Left cardiac atrium (tissue), 4 donors: ENCODE measurements around the gene C19orf81. TPM values are rescaled to one million over a fixed set of nuclear protein-coding genes. Genes with fewer than 3 reads are reported as not detected.
"Not testable (repeated sequence)": the region's sequence is repeated elsewhere in the genome, so short reads cannot be mapped to it uniquely, and the experiment has no call there.

Experiments used
- ATAC-seq, 2 donors: fragments of 200-7000 bp; cut with Tn5 transposase; one replicate each; pipeline ENCODE4 v1.9.1; 2020; ENCODE audit warnings: mild to moderate bottlenecking in 2 of 2, moderate library complexity in 2 of 2
- DNase-seq: peaks from one replicate; pipeline ENCODE4 v3.0.0-alpha.2; 2020
- intact Hi-C, 2 donors: fragments of 100-400 bp; cut with DNase I; formaldehyde crosslinking; loops; one replicate each; pipeline versions ENCODE4 v1.14.1 to v1.15.1; 2022 to 2023
- long read RNA-seq: library from polyadenylated mRNA; unstranded; transcript quantifications from one replicate; pipeline ENCODE4 v2.0.0, GENCODE V29; 2021
- total RNA-seq, 2 donors: library from RNA; stranded (reverse); fragmentation: NEBNext Ultra II Directional; extraction: Animal tissue kit (Norgen Biotek cat#: 25700); gene quantifications; one replicate each; pipeline ENCODE4 v1.2.1, GENCODE V29; 2021
- donor health status: DM: no; HTN: yes; CAD: no.
- donor health status: DM: no; HTN: yes; CAD: no; lungs with severe emphysema.
- donor health status: DM: yes; HTN: yes; CAD: no.
- donor health status: Dilated cardiomyopathy.

C19orf81 gene
- 1 to 10 TPM; 1.3 to 2.0 TPM for total RNA-seq
- long read RNA-seq = 0 reads

DNA sequence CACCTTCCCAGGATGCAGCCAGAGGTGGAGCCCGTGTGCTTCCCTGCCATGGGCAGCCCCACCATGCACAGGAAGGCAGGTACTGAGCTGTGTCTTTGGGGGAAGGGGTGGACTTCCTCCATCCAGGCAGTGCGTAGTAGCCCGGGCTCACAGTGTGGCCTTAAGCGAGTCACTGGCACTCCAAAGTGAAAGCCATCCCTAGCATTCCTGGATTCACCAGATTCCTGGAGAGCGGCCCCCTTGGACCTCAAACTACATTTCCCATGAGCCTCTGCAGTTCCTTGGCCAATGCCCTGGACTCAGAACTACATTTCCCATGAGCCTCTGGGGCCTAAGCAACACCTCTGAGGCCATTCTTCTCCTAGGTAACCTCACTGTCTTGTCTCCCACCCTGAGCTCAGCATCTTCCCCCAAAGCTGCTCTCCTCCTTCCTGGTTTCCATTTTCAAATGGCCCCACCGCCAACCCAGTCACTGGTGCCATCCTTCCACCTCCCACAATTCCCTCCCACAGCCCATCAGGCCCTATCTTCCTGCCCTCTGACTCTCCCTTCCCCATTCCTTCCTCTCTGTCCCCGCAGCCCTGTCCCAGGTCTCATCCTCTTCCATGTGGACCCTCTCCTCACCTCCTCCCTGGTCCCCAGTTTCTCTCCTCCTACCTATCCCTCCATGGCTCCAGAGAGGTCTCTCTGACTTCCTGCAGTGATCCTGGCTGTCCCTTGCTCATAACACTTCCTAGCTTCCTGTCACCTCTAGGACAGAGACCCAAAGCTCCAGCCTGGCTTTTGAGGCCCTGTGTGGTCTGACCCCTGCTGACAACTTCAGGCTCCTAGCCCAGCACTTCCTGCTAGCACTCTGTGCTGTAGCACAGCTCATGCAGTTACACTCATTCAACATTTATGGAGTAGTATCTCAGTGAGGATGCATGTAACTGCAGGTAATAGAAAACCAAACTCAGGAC is at the start of gene C19orf81:
Gene C19orf81, plus strand, starts transcription at position 13 of the 959 bp plus-strand sequence. Its CDS starts 0 bp downstream, at position 13.
- intact Hi-C loops = no loop called here
- ATAC-seq (no peak), DNase-seq (no peak)

DNA sequence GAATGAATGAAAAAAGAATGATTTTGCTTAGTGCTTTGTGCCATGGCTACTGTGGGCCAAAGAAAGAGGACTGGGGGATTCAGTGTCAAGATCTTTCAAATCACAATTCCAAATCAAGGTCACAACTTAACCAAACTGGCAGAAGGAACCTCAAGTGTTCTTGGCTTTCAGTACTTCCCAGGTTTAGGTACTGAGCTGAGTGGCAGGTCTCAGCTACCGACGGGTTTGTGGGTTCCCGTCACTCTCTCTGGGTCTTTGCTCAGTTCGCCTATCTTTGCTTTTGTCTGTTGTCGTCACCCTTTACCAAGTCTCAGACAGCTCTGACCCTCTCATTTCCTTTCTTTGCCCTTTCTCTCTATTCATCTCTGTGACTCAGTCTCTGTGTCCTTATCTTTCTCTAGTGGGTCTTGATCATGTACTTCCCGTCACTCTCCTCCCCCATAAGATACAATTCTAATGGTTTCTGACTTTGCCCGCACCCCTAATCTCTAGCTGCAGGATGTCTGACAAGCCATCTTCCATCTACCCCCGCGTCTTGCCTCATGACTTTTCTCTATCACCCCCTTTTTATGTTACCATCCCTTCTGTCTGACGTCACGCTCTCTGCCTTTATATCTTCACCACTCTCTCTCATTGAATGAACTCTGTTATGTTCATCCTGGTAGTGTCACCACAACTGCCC is 47.7 kb upstream of the C19orf81 start:
- ATAC-seq (no peak), DNase-seq (no peak)
- intact Hi-C loops = no loop called here

DNA sequence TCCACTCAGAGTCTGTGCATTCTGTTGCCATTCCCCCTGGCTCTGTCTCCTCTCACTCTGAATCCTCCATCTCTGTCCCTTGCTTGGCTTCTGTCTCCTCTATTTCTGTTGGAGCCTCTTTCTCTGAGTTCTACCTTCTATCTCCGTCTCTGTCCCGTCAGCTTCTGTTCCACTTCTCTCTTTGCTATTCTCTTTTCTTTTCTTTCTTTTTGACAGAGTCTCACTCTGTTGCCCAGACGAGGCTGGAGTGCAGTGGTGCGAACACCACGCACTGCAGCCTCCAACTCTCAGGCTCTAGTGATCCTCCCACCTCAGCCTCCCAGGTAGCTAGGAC is 47.2 kb upstream of the C19orf81 start:
- no peak for ATAC-seq
- DNase-seq = no peak
- intact Hi-C loops = no loop called here

DNA sequence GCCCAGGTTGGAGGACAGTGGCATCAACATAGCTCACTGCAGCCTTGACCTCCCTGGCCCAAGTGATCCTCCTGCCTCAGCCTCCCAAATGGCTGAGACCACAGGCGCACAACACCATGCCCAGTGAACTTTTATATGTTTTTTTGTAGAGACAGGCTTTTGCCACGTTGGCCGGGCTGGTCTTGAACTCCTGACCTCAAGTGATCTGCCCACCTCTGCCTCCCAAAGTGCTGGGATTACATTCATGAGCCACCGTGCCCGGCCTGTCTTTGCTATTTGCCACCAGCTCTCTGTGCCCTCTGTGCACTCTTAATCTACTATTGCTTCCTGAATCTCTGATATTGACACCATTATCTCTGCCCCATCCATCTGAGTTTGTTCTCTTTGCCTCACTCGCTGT is 46.7 kb upstream of the C19orf81 start:
- intact Hi-C loops = no loop called here
- ATAC-seq = no peak
- no peak for DNase-seq

DNA sequence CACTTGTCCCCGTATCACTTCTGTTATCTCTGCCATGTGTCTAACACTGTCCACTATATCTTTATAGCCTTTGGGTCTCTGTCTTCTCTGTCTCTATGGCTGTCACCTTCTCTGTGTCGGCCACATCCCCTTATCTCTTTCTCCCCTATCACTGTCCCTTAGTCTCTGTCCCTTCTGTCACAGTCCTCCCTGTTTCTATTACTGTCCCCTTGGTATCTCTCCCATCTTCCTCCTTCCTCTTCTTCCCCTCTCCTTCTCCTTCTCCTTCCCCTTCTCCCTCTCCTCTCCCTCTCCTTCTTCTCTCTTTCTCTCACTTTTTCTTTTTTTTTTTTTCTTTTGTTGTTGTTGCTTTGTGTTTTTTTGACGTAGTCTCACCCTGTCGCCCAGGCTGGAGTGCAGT is 46.3 kb upstream of the C19orf81 start:
- intact Hi-C loops = no loop called here
- no peak for ATAC-seq
- DNase-seq = no peak

DNA sequence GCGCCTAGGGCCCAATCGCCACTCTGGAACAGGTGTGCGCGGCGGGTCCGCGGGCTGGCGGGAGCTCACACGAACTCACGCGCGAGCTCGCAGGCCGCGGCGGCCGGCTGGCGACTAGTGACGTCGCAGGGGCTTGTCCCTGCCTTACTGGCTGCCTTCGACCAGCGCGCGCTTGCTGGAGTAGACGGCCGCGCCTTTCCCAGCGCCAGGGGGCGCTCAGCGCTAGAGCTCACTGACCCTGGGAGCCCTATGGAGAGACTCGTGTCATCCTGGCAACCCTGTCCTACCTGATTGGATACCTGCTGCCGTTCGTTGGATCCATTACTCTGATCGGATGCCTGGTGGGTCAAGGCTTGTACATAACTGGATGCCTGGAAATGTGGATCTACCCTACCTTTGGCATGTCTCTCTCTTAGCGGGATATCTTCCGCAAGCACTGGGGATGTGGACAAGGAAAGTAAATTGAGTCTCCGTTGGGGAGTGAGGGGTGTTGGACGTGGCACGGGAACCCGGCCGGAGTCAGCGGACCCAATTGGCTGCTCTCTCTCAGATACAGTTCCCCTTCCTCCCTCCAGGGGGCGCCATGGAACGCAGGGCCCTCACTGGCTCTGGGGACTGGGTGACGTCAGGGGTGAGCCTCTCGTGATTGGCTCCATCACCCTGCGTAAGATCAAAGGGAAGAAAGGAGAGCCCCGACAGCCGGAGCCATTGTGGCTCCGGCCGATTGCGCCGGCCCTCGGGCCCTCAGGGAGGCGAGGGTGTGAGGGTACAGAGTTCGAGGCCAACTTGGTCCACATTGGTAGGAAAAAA is 44.8 kb upstream of the C19orf81 start:
- ATAC-seq = peak; percentile 27 to 30
- intact Hi-C loops, DNase-seq: not testable (repeated sequence)

DNA sequence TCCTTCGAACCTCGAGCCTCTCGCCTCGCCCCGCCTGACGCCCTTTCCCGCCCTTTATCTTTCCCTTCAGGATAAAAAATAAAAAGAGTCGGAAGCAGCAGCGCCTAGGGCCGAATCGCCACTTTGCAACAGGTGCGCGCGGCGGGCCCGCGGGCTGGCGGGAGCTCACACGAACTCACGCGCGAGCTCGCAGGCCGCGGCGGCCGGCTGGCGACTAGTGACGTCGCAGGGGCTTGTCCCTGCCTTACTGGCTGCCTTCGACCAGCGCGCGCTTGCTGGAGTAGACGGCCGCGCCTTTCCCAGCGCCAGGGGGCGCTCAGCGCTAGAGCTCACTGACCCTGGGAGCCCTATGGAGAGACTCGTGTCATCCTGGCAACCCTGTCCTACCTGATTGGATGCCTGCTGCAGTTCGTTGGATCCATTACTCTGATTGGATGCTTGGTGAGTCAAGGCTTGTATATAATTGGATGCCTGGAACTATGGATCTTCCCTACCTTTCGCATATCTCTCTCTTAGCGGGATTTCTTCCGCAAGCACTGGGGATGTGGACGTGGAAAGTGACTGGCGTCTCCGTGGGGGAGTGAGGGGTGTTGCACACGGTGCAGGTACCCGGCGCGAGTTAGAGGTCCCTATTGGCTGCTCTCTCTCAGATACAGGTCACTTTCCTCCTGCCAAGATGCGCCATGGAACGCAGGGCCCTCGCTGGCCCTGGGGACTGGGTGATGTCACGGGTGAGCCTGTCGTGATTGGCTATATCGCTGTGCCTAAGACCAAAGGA is 43.0 kb upstream of the C19orf81 start:
- DNase-seq, intact Hi-C loops: not testable (repeated sequence)
- peak in 1 of 2 donors; percentile 64 for ATAC-seq

DNA sequence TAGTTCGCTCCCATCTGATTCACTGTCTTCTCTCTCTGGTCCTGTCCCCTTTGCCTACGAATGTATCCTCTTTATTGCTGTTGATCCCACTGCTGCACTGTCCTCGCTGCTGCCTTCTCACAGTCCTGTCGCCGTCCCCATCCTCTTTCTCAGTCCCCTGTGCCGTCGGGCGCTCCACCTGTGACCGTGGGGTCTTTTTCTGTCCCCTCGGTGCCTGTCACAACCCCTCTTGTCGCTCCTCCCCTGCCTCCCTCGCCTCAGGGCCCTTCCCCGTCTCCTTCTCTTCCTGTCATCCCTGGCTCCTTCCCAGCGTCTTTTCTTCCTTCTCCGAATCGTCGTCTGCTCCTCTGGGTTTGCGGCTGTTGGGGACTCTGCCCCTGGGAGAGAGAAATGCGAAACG is 41.9 kb upstream of the C19orf81 start:
- intact Hi-C loops = no loop called here
- ATAC-seq (no peak), DNase-seq (no peak)

DNA sequence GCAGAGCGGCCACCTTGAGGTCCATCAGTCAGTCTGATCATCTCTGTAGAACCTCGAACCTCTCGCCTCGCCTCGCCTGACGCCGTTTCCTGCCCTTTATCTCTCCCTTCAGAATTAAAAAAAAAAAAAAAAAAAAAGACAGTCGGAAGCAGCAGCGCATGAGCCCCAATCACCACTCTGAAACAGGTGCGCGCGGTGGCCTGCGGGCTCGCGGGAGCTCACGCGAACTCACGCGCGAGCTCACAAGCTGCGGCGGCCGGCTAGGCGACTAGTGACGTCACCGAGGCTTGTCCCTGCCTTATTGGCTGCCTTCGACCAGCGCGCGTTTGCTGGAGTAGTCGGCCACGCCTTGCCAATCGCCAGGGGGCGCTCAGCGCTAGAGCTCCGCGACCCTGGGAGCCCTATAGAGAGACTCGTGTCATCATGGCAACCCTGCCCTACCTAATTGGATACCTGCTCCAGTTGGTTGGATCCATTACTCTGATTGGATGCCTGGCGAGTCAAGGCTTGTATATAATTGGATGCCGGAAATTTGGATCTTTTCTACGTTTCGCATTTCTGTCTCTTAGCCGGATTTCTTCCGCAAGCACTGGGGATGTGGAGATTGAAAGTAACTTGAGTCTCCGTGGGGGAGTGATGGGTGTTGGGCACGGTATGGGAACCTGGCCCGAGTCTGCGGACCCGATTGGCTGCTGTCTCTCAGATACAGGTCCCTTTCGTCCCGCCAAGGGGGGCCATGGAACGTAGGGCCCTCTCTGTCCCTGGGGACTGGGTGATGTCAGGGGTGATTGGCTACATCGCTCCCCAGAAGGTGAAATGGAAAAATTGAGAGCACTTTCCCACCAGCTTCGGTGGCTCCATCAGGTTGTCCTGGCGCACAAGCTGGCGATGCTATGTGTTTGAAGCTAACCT is 41.1 kb upstream of the C19orf81 start:
- DNase-seq (peak; percentile 90), ATAC-seq (peak; percentile 84 to 89)
- intact Hi-C loops = no loop called here

DNA sequence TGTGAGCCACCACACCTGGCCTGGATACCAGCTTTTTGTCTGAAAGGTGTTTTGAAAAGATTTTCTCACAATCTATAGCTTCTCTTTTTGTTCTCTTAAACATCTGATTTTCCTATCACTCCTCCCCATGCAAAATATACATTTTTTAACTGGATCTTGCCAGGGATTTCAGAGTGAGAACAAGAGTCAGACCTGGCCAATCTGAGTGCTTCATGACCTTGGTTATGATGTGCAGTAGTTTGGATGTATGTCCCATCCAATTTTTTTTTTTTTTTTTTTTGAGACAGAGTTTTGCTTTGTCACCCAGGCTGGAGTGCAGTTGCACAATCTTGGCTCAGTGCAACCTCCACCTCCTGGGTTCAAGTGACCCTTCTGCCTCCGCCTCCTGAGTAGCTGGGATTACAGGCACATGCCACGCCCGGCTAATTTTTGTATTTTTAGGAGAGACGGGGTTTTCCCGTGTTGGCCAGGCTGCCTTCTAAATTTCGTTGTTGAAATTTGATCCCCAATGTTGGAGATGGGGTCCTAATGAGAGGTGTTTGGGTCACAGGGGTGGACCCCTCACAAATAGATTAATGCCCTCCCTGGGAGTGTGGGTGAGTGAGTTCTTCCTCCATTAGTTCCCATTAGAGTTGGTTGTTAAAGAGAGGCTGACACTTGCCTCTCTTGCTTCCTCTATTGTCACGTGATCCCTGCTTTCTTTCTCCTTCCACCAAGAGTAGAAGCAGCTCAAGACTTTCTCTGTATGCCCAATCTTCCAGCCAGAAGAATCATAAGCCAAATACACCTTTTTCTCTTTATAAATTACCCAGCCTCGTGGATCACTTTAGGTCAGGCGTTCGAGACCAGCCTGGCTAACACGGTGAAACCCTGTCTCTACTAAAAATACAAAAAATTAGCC is 36.5 kb upstream of the C19orf81 start:
- ATAC-seq, intact Hi-C loops, DNase-seq: not testable (repeated sequence)

DNA sequence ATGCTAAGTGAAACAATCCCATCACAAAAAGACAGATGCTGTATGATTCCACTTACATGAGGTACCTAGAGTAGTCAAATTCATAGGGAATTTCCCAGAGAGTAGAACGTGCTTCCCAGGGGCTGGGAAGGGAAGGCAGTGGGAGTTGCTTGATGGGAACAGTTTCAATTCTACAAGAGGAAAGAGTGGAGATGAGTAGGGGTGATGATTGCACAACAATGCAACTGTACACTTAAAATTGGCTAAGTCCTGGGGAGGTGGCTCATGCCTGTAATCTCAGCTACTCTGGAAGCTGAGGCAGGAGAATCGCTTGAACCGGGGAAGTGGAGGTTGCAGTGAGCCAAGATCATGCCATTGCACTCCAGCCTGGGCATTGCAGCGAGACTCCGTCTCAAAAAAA is 30.9 kb upstream of the C19orf81 start:
- ATAC-seq, DNase-seq, intact Hi-C loops: not testable (repeated sequence)

DNA sequence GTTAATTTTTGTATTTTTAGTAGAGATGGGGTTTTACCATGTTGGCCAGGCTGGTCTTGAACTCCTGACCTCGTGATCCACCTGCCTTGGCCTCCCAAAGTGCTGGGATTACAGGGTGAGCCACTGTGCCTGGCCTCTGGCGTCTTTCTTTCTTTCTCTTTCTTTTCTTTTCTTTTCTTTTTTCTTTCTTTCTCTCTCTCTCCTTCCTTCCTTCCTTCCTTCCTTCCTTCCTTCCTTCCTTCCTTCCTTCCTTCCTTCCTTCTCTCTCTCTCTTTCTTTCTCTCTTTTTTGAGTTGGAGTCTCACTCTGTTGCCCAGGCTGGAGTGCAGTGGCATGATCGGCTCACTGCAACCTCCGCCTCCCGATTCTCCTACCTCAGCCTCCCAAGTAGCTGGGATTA is 30.1 kb upstream of the C19orf81 start:
- DNase-seq, ATAC-seq, intact Hi-C loops: not testable (repeated sequence)

DNA sequence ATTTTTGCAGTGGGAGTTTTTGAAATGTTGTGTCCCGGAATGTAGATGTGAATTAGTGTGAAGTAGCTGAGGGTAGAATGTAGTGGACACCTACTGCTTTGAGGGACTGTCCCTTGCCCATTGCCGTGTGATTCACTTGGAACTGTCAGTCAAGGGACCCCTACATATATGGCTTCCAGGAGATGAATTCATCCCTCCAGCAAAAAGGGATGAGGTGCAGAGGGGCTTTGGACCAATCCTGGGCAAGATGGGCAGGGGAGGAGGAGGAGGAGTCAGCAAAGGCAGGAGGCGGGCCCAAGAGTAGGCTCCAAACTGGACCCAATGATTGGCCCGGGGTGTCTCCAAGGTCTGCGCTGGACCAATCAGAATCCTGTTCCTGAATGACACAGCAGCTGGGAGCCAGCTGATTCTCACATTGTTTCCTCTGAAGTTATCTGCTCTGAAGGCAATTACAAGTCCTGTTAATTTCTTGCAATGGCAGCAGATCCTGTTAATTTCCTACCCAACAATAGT is 28.8 kb upstream of the C19orf81 start:
- not testable (repeated sequence) for DNase-seq, ATAC-seq

DNA sequence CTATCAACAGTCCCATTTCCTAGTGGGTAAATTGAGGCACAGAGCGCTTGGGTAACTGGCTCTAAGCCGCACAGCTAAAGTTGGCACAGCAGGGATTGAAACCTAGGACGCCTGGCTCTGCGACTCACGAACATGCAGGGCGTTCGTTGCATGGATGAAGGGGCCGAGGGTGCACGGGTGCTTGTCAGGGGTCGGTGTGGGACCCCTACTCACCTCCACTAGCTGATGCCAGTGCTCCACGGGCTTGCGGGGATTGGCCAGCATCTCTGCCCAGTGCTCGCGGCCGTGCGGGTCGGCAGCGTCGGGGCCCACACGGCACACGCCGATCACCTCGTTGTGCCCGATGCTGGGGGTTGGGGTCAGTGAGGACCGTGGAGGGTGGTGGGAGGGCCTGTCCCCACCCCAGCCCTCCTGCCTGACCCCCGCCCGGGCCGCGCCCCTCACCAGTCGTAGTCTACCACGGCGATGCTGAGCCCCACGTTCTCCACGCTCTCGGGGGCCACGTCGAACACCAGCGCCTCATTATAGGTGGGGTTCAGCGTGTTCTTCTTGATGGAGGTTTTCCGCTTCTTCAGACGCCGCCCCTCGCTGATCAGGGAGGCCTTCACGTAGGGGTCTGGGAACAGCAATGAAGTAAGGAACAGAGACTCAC is 24.2 kb upstream of the C19orf81 start:
- ATAC-seq = no peak

More for the DNA sequence above, 28.8 kb upstream of the C19orf81 start:
- intact Hi-C loops = not testable (repeated sequence)

DNA sequence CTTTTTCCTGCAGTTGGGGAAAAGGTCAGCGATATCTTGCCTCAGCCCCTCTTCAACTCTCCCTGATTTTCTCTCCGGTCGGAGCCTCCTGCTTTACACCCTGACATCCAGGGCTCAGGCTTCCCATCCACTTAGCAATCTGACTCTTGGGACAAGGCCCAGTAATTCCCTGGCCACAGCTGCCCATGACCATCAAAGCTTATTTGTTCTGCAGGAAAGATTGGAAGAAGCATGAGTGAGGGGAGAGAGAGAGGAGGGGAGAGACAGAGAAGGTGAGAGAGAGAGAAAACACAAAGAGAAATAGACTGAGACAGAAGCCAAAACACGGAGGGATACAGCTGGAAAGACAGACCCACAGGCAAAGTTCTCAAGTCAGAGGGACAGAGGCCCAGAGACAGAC is 23.2 kb upstream of the C19orf81 start:
- intact Hi-C loops = no loop called here
- ATAC-seq (no peak), DNase-seq (no peak)

More for the DNA sequence above, 24.2 kb upstream of the C19orf81 start:
- no peak for DNase-seq
- intact Hi-C loops = no loop called here

DNA sequence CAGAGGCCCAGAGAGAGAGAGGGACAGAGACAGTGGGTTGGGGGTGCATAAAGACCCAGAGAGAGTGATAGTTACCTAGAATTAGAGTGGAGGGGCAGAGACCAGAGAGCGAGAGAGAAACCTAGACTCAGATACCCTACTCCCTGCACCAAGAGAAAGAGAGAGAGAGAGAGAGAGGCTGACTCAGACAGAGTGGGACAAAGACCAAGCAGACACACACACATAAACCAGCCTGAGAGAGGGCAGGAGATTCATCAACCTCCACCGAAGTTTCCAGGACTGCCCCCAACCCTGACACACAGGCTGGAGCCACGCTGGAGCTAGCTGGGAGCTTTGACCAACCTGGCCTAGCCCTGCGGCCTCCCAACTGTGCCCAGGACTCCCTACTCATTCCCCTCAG is 22.4 kb upstream of the C19orf81 start:
- intact Hi-C loops = no loop called here
- ATAC-seq = no peak
- DNase-seq = no peak
